ENCODE data around the gene WDR55. TPM values are rescaled to one million over a fixed set of nuclear protein-coding genes. Genes with fewer than 3 reads are reported as not detected.
"Not testable (repeated sequence)": the region's sequence is repeated elsewhere in the genome, so short reads cannot be mapped to it uniquely, and the experiment has no call there.

Gene WDR55
- total RNA-seq, 1 donor from 2014 or later, result 28.3 TPM

DNA sequence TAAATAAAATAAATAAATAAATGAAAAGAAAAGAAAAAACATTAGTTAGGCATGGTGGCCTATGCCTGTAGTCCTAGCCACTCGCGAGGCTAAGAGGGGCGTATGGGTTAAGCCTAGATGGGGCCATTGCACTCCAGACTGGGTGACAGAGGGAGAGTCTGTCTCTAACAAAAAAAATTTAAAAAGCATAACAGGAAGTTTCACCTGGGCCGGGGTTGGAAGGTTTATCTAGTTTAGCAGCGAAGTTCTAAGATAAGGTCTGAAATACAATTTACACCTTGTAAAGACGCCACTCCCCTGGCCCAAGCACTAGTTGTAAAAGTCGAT is 53.5 kb downstream of the WDR55 start:
- Mint-ChIP-seq H3K36me3 (ENCODE audit: unreplicated experiment) (no peaks in the 10 kb centered on the region), H3K4me3 (ENCODE audit: unreplicated experiment) (no peak overlapping the region), H3K27ac (ENCODE audit: unreplicated experiment) (peak overlapping the region; percentile 74), H3K27me3 (ENCODE audit: unreplicated experiment) (no peaks in the 10 kb centered on the region), H3K9me3 (ENCODE audit: unreplicated experiment) (no peaks in the 10 kb centered on the region), H3K4me1 (ENCODE audit: unreplicated experiment) (peaks cover 12% of the 10 kb centered on the region)
- TF ChIP-seq, protein P1, sequence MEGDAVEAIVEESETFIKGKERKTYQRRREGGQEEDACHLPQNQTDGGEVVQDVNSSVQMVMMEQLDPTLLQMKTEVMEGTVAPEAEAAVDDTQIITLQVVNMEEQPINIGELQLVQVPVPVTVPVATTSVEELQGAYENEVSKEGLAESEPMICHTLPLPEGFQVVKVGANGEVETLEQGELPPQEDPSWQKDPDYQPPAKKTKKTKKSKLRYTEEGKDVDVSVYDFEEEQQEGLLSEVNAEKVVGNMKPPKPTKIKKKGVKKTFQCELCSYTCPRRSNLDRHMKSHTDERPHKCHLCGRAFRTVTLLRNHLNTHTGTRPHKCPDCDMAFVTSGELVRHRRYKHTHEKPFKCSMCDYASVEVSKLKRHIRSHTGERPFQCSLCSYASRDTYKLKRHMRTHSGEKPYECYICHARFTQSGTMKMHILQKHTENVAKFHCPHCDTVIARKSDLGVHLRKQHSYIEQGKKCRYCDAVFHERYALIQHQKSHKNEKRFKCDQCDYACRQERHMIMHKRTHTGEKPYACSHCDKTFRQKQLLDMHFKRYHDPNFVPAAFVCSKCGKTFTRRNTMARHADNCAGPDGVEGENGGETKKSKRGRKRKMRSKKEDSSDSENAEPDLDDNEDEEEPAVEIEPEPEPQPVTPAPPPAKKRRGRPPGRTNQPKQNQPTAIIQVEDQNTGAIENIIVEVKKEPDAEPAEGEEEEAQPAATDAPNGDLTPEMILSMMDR (IDR thresholded peaks at IDR 0.05), result no peak
- DNase-seq (ENCODE audit: extremely low spot score, unreplicated experiment), result no peak

DNA sequence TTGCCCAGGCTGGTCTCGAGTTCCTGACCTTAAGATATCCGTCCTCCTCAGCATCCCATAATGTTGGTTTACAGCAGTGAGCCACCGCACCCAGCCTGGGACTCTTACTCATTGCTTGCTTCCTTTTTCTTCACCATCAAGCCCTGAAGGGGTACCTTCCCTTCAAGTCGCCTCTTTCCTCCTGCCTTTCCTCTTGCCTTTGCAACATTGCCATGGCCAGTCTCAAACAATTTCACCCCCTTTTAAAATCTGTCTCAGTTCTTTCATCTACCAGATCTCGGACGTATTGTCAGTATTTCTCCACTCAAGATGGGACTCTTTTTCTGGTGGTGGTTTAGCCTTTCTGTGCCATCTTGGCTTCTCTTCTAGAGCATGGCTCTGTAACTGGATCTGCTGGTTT is 56.0 kb downstream of the WDR55 start:
- H3K4me1 Mint-ChIP-seq (ENCODE audit: unreplicated experiment), result peaks cover 13% of the 10 kb centered on the region
- H3K9me3 Mint-ChIP-seq (ENCODE audit: unreplicated experiment); H3K27ac Mint-ChIP-seq (ENCODE audit: unreplicated experiment): not testable (repeated sequence)

DNA sequence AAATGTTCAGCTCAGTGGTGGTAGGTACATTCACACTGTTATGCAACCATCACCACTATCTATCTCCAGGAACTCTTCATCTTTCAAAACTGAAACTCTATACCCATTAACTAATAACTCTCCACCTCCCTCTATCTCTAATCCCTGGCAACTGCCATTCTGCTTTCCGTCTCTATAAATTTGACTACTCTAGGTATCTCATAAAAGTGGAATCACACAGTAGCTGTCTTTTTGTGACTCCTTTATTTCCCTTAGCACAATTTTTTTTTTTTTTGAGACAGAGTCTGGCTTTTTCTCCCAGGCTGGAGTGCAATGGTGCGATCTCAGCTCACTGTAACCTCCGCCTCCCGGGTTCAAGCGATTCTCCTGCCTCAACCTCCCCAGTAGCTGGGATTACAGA is 56.7 kb downstream of the WDR55 start:
- DNase-seq (ENCODE audit: extremely low spot score, unreplicated experiment), result not testable (repeated sequence)

More for the DNA sequence above, 56.0 kb downstream of the WDR55 start:
- H3K4me3 Mint-ChIP-seq (ENCODE audit: unreplicated experiment); H3K27me3 Mint-ChIP-seq (ENCODE audit: unreplicated experiment); H3K36me3 Mint-ChIP-seq (ENCODE audit: unreplicated experiment); DNase-seq (ENCODE audit: extremely low spot score, unreplicated experiment): not testable (repeated sequence)

More for the DNA sequence above, 56.7 kb downstream of the WDR55 start:
- peaks cover 19% of the 10 kb centered on the region for H3K4me1 Mint-ChIP-seq (ENCODE audit: unreplicated experiment)
- H3K27ac Mint-ChIP-seq (ENCODE audit: unreplicated experiment); H3K9me3 Mint-ChIP-seq (ENCODE audit: unreplicated experiment); H3K27me3 Mint-ChIP-seq (ENCODE audit: unreplicated experiment); H3K4me3 Mint-ChIP-seq (ENCODE audit: unreplicated experiment); H3K36me3 Mint-ChIP-seq (ENCODE audit: unreplicated experiment): not testable (repeated sequence)

Small RNA genes within 50 kb of the gene (microRNA-seq; reads per million reads assigned to microRNA genes)
- not detected for gene MIR3655 (ENCODE audit: unreplicated experiment)

Other genes starting within 250 kb of the WDR55 start
- gene EIF4EBP3, start 117.2 kb upstream of the WDR55 start, total RNA-seq, result 13.2 and 14.7 TPM in 2 replicates
- 41.9 and 43.7 TPM in 2 replicates for gene SRA1, start 107.4 kb upstream of the WDR55 start, total RNA-seq
- gene APBB3, start 100.3 kb upstream of the WDR55 start, total RNA-seq, result 62.3 and 70.7 TPM in 2 replicates
- 79.6 and 80.9 TPM in 2 replicates for gene SLC35A4, start 100.1 kb upstream of the WDR55 start, total RNA-seq
- gene CD14, start 31.7 kb upstream of the WDR55 start, total RNA-seq, result not detected in 2 replicates
- gene TMCO6, start 25.5 kb upstream of the WDR55 start, total RNA-seq, result 10.4 and 10.5 TPM in 2 replicates
- 44.5 and 50.2 TPM in 2 replicates for gene NDUFA2, start 17.3 kb upstream of the WDR55 start, total RNA-seq
- gene IK, start 17.1 kb upstream of the WDR55 start, total RNA-seq, result 86.5 and 89.9 TPM in 2 replicates
- gene DND1, start 8.7 kb downstream of the WDR55 start, total RNA-seq, result 1.6 and 1.9 TPM in 2 replicates
- gene HARS1, start 26.5 kb downstream of the WDR55 start, total RNA-seq, result 65.3 and 69.0 TPM in 2 replicates
- 27.2 and 28.8 TPM in 2 replicates for gene HARS2, start 26.6 kb downstream of the WDR55 start, total RNA-seq
- 47.5 and 50.9 TPM in 2 replicates for gene ZMAT2, start 35.5 kb downstream of the WDR55 start, total RNA-seq
- gene PCDHA1, start 121.2 kb downstream of the WDR55 start, total RNA-seq, result not detected in 2 replicates
- gene PCDHA2, start 129.9 kb downstream of the WDR55 start, total RNA-seq, result 0.99 and 1.6 TPM in 2 replicates
- 0.19 and 0.42 TPM in 2 replicates for gene PCDHA3, start 136.2 kb downstream of the WDR55 start, total RNA-seq
- gene PCDHA4, start 142.2 kb downstream of the WDR55 start, total RNA-seq, result 12.2 and 12.8 TPM in 2 replicates
- 1.0 and 1.1 TPM in 2 replicates for gene PCDHA5, start 156.7 kb downstream of the WDR55 start, total RNA-seq
- 20.2 TPM in 2 replicates for gene PCDHA6, start 163.1 kb downstream of the WDR55 start, total RNA-seq
- gene PCDHA7, start 169.4 kb downstream of the WDR55 start, total RNA-seq, result 2.0 and 2.1 TPM in 2 replicates
- gene PCDHA8, start 176.3 kb downstream of the WDR55 start, total RNA-seq, result 1.9 and 2.0 TPM in 2 replicates
- gene PCDHA9, start 183.5 kb downstream of the WDR55 start, total RNA-seq, result 1.7 and 1.8 TPM in 2 replicates
- gene PCDHA10, start 191.0 kb downstream of the WDR55 start, total RNA-seq, result 6.0 and 6.1 TPM in 2 replicates
- 7.2 and 8.2 TPM in 2 replicates for gene PCDHA11, start 204.1 kb downstream of the WDR55 start, total RNA-seq
- 9.1 and 12.4 TPM in 2 replicates for gene PCDHA12, start 210.4 kb downstream of the WDR55 start, total RNA-seq
- gene PCDHA13, start 217.2 kb downstream of the WDR55 start, total RNA-seq, result 1.5 and 1.7 TPM in 2 replicates

Measured in osteocyte (in vitro differentiated cells).